Fibroblast of pulmonary artery (primary cell): ENCODE results near the gene RFX7.

ENCODE experiments used
- DNase-seq: peaks from one replicate; pipeline ENCODE4 v3.0.0-alpha.2; 2010; ENCODE audit warnings: low read depth
- H3K4me3 ChIP-seq: replicated peaks from 2 replicates; pipeline ENCODE4 v1.5.1; 2011; ENCODE audit warnings: low read depth, mild to moderate bottlenecking, control low read depth, low read length, moderate library complexity
- CTCF ChIP-seq: IDR thresholded peaks from 2 replicates; pipeline ENCODE4 v1.5.1; 2011; ENCODE audit warnings: mild to moderate bottlenecking, control low read depth, low read length, inconsistent platforms; ENCODE audit errors: missing control alignments

The RFX7 gene

GRCh38 chr15:56249092-56249491 lies 5.4 kb upstream of the RFX7 start:
- DNase-seq, result peak; percentile 80
- no peak overlapping the region for H3K4me3 ChIP-seq
- peak; percentile 53 for TF ChIP-seq CTCF

- DNase-seq, result no peak
- TF ChIP-seq CTCF, result no peak
- H3K4me3 ChIP-seq, result no peak overlapping the region
Measured at GRCh38 chr15:56248311-56248992, 4.8 kb upstream of the RFX7 start.

GRCh38 chr15:56247266-56247665 lies 3.6 kb upstream of the RFX7 start:
- no peak for DNase-seq
- TF ChIP-seq CTCF, result no peak
- H3K4me3 ChIP-seq, result no peak overlapping the region

GRCh38 chr15:56245871-56246814 lies 2.5 kb upstream of the RFX7 start:
- DNase-seq, result peak; percentile 92
- H3K4me3 ChIP-seq, result peak overlapping the region; percentile 32
- no peak for TF ChIP-seq CTCF

- DNase-seq, result no peak
Measured at GRCh38 chr15:56244811-56245576, 1.3 kb upstream of the RFX7 start.

More at GRCh38 chr15:56244811-56245576, 1.3 kb upstream of the RFX7 start:
- no peak for TF ChIP-seq CTCF
- peak overlapping the region; percentile 78 for H3K4me3 ChIP-seq
